HG02642 (cell line): ENCODE data around the gene TTC28.
"Not testable (repeated sequence)": the region's sequence is repeated elsewhere in the genome, so short reads cannot be mapped to it uniquely, and the experiment has no call there.

ENCODE experiments used
- ATAC-seq: cut with Tn5 transposase; IDR thresholded peaks from one replicate; pipeline ENCODE4 v1.9.1; 2021; ENCODE audit warnings: mild to moderate bottlenecking; ENCODE audit not compliant: unreplicated experiment, poor library complexity

TTC28 gene

GRCh38 chr22:28609921-28610320 lies 69.7 kb downstream of the TTC28 start:
- ATAC-seq: no peak

GRCh38 chr22:28608546-28608945 lies 71.1 kb downstream of the TTC28 start:
- ATAC-seq: no peak

DNA sequence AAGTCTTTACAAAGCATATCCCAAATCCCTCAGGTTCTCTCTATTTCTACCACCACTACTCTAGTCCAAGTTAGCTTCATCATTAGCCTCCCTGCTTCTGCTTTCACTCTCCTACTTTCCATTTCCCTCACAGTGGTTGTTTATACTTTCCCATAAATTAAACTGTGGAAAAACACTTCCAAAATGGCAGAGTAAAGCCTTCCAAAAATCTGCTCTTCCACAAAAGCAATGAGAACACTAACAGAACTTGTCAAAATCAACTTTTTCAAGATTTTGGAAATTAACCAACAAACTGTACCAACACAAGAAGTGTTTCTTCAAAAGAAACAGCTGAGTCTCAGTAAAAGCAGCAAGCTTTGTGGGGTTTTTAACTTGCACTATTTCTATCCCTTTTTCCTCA lies 71.8 kb downstream of the TTC28 start:
- ATAC-seq: no peak

DNA sequence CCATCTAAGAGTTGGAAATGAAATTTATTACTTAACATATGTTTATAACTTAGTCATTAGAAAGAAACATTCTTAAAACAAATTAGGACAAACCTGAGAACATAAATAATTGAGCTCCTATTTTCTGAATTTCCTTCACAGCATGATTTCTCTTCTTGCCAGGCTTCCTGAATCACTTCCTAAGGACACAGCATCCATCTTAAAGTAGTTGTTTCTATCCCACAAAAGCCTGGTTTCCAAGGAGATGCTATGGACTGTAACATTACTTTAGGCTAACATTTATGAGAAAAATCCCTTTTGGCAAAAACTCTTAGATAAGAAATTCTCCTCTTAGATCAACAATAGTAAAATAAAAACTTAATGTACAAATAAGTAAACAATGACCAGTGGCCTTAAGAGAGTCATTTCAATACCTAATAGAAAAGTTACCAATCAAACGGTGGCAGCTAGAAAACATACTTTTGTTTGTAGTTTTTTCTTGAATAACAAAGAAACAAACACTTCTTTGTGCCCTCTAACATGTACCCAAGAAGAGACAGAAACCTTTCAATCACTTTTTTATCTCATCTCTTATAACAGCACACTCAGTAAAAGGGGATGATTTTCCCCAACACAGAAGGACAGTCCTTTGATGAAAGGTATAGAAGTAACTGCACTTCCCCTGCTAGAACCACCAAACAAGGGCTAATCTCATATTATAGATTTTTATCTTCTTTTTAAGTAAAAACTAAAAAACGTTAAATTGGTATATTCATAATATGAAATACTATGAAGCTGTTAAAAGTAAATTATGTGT lies 74.5 kb downstream of the TTC28 start:
- ATAC-seq: no peak

DNA sequence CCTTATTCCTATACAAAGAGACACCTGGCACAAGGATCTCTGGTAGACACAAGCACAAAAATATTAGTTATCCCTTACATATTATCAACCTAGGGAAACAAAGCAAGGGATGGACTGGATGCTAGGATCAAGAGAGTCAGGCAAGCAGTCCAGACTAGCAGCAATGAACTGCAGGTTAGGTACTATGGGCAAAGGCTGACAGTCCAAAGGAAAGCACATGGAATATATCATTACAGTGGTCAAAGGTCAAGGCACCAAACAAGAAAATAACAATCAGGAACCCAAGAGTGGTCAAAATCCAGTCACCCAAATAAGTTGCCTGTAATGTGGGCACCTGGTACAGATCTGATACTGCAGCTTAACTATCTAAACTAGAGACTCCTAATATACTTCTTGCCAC lies 77.7 kb downstream of the TTC28 start:
- ATAC-seq: no peak

DNA sequence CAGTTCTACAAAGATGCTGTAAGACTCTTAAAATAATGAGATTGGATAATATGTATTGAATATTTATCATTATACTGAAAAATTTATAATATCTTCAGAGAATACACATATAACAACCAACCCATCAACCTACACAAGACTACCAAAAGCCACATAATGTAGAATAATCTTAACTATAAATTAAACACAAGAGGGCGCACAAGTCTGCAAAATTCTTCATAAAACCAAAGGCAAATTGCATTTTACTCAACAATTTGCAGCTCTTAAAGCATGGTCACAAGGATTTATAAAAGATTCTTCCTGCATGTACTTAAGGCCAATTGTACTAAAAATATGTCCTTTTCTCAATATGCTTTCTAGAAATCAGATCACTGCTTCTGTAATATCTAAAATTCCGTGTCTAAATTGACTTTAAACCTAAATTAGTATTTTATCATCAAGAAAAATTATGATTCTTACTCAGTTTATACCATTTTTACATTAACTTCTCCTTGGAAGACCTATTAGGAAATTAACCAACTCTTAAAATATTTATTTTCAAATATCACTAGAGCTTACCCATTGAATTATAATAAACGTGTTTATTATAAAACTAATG lies 79.0 kb downstream of the TTC28 start:
- ATAC-seq: no peak

- no peak for ATAC-seq
Observed at GRCh38 chr22:28599693-28600092, 79.9 kb downstream of the TTC28 start.

DNA sequence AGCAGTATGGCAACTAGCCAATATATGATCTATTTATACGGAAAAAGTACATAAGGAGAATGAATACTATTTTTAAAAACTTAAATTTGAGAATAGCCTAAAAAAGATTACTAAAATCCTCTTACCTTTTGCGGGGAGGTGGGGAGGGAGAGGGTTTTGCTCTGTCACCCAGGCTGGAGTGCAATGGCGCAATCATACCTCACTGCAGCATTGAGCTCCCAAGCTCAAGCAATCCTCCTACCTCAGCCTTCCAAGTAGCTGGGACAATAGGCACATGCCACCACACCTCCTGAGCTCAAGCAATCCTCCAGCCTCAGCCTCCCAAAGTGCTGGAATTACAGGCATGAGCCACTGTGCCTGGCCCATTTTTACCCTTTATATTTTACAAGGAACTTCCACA lies 82.0 kb downstream of the TTC28 start:
- ATAC-seq: no peak

GRCh38 chr22:28594797-28595462 lies 84.7 kb downstream of the TTC28 start:
- no peak for ATAC-seq

DNA sequence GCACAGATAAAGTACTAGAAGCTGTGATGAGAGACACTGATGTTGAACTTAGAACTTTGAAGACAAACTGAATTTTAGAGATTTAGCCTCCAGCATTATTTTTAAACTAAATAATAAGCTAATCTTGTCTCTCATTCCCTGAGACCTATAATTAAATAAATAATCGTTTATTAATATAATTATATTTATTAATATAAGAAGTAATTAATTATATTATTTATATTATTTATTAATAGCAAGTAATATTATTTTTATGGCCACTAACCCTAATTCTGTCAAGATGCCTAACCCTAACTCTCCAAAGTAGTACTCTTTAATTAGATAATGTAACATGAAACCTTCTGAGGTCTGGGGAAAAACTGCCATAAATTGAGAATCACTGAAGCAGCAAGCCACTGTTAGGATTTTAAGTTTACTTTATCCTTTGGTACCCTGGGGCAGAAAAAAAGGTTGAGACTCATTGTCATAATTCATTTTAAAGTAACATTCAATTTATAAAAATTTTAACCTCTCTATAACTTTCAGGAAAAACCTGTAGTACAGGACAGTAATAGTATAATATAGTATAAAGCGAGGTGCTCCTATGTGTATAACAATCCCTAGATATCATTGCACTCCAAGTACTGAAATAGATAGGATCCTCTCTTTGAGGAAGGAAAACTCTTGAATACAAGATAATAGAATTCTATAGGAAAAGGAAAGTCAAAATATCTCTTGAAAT lies 85.4 kb downstream of the TTC28 start:
- no peak for ATAC-seq

DNA sequence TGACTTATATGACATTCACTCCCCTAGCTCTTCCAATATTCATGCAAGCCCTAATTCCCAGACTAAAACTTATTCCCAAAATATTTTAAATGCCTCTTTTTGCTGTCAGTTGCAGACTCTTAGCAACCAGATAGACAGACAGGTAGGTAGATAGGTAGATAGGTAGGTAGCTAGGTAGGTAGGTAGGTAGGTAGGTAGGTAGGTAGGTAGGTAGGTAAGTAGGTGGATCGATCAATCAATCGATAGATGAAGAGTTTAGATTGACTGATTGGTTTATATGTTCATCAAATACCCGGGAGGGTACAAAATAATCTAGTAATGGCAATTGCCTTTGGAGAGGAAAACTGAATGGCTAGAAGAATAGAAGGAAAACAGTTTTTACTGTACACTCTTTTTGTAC lies 86.3 kb downstream of the TTC28 start:
- ATAC-seq: no peak

DNA sequence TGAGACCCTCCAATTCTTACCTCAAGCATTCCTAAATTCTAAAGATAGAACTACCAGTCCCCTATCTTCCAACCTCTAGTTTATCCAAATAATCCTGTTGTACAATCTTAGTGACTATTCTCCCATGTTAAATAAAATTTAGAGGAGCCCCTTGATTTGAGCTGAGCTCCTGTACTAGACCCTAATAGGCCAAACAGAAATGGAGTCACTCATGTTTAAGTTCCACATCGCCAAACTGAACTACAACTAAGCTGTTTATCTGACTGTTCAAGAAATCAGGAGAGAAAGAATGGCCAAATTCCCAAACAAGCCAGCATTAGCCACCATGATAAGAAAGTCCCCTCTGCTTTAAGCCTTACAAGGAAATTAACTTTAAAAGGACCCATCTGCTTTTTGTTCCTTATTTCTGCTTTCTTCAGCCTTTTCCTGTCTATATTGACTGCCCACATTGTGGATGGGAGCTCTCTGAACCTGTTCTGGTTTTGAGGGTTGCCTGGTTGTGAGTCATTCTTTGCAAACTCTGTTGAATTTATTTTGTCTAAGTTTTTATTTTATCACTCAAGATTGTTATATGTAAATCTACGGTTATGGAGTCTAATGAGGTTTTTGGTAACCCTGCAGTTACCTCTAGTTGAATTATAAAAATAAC lies 90.4 kb downstream of the TTC28 start:
- ATAC-seq: no peak

GRCh38 chr22:28585324-28585723 lies 94.3 kb downstream of the TTC28 start:
- no peak for ATAC-seq

GRCh38 chr22:28582806-28583205 lies 96.8 kb downstream of the TTC28 start:
- ATAC-seq: no peak

- ATAC-seq: no peak
Observed at GRCh38 chr22:28581016-28581415, 98.6 kb downstream of the TTC28 start.

DNA sequence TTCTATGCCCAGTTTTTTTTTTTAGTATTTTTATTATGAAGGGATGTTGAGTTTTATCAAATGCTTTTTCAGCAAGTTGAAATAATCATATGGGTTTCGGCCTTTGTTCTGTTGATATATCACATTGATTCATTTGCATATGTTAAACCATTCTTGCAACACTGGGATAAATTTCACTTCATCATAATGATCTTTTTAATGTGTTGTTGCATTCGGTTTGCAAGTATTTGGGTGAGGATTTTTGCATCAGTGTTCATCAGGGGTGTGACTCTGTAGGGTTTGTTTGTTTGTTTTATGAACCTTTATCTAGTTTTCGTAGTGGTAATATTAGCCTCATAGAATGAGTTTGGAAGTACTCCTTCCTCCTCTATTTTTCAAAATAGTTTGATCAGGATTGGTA lies 103.5 kb downstream of the TTC28 start:
- ATAC-seq: no peak

DNA sequence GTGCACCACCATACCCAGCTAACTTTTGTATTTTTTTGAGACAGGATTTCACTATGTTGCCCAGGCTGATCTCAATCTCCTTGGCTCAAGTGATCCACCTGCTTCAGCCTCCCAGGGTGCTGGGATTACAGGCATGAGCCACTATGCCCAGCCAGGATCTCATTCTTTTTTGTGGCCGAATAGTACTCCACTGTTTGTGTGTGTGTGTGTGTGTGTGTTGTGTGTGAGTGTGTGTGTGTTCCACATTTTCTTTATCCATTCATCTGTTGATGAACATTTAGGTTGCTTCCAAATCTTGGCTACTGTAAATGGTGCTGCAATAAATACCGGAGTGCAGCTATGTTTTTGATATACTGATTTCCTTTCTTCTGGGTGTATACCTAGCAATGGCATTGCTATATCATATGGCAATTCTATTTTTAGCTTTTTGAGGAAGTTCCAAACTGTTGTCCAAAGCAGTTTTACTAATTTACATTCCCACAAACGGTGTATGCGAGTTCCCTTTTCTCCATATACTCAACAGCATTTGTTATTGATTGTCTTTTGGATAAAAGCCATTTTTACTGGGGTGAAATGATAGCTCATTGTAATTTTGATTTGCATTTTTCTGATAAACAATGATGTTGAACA lies 105.4 kb downstream of the TTC28 start:
- ATAC-seq: no peak

GRCh38 chr22:28570696-28571373 lies 108.8 kb downstream of the TTC28 start:
- no peak for ATAC-seq

- not testable (repeated sequence) for ATAC-seq
Observed at GRCh38 chr22:28568974-28569373, 110.7 kb downstream of the TTC28 start.
